HG02678 (cell line): Measurements from ENCODE around the gene S100A2.
"Not testable (repeated sequence)": the region's sequence is repeated elsewhere in the genome, so short reads cannot be mapped to it uniquely, and the experiment has no call there.

Experiments used
- ATAC-seq: cut with Tn5 transposase; IDR thresholded peaks from one replicate; pipeline ENCODE4 v1.9.1; 2021; ENCODE audit warnings: mild to moderate bottlenecking, moderate library complexity; ENCODE audit not compliant: unreplicated experiment

S100A2 gene

DNA sequence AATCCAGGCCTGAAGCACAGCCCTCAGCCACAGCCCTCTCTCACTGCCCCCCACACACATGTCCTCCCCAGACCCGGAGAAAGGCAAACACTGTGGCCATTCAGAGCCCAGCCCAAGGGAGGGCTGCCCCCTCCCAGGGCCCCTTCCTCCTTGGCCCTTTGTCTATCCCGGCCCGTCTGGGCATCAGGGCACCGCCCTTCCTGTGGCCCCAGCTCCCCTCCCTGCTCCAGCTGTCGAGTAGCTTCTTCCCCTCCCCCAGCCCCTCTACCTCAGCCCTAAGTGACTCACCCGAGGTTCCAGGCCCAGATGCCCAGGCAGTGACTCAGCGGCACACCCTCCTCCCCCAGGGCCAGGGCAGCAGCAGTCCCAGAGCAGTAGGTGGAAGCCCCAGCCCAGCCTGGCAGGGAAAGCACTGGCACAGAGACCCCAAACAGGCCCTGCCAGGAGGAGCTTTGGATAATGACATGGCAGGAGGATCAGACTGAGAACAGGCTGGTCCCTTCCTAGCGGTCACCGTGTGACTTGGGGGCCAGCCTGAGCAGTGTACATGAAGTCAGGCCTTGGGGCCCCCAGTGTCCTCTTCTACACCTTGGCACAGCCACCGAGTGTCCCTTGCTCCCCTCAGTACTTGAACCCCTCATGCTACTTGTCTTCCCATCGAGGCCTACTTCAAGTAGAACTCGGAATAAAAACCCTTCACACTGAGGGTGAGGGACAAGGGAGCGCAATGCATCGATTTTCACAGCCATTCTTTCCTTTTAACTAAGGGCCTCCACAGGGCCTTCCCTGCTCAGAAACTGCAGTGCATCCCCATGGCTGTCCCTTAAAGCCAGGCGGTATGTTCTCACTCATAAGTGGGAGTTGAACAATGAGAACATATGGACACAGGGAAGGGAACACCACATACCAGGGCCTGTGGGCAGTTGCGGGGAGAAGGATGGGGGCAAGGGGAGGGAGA, 1.0 kb upstream of the S100A2 start:
- peak; percentile 37 for ATAC-seq

DNA sequence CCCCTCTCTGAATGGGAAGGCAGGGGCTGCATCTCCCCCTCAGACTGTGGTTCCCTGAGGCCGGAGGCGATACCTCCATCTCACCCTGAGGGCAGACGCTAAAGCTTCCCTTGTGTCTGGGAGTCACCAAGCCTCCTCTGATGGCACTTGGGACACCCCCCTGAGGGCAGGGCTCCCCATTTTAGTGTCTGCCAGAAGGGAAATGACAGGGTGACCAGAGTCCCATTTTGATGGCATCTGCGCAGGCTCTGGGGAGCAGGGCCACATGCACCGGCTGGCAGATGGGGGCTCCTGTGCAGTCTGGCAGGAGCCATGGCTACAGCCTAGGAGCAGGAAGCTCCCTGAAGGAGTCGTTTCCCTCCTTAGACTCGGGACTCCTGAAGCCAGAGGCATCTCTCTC, 1.7 kb downstream of the S100A2 start:
- no peak for ATAC-seq

DNA sequence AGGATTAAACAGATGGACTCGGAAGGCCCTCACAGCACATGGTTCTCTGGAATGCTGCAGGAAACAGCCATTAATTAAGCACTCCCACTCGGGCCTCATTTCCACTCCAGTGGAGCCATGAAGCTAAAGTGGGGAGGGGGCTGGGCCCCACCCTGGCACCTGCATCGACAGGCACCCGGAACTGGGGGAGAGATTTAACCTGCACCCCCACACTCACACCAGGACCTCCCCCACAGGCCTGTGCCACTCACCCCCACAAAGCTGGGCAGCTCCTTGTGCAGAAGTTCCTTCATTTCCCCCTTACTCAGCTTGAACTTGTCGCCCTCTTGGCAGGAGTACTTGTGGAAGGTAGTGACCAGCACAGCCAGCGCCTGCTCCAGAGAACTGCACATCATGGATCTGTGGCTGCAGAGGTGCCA, 2.2 kb downstream of the S100A2 start:
- no peak for ATAC-seq

- ATAC-seq = not testable (repeated sequence)
These were observed 3.6 kb downstream of the S100A2 start for GRCh38 chr1:153562021-153562420.

GRCh38 chr1:153561466-153561985, 4.1 kb downstream of the S100A2 start:
- ATAC-seq = no peak

GRCh38 chr1:153560771-153561465, 4.7 kb downstream of the S100A2 start:
- ATAC-seq = no peak

DNA sequence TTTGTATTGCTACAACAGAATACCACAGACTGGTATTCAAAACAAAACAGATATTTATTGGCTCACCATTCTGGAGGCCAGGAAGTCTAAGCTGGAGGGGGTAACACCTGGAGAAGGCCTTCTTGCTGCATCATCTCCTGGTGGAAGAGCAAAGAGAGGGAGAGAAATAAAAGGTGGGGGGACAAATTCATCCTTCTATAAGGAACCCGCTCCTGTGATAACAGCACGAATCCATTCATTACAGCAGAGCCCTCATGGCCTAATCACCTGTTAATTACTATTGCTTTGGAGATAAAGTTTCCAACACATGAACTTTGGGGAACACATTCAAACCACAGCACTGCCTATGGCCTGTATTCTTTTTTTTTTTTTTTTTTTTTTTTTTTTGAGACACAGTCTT, 5.4 kb downstream of the S100A2 start:
- no peak for ATAC-seq

DNA sequence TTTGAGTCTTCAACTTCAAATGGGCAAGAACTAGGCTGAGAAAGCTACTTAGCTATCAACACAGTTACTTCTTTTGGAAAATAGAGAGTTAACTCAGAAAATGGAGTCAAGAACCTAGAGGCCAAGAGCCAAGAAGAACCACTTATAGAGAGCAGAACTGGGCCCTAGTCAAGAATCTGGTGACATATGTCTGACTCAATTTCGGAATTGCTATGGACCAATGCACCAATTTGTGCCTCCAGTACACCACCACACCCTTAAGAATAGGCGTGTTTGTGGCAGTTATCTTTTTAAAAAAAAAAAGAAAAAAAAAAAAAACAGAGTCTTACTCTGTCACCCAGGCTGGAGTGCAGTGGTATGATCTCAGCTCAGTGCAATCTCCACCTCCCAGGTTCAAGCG, 7.8 kb downstream of the S100A2 start:
- ATAC-seq = no peak

DNA sequence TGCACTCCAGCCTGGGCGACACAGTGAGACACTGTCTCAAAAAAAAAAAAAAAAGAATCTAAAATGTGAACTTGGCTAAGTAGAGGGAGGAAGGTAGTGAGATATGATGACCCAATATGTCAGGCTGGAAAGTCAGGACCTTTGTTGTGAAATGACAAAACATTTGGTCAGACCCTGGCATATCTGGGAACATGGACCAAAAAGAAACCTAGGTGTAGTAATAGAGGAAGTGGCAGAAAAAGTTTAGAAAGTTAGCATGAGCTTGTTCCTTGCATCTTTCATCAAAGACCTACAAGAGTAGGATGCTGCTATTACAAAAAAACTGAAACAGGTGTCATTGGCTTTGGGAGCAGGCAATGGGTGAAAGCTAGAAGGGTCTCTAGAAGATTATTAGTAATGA, 9.3 kb downstream of the S100A2 start:
- ATAC-seq = no peak

- no peak for ATAC-seq
These were observed 11.7 kb downstream of the S100A2 start for GRCh38 chr1:153553830-153554541.

DNA sequence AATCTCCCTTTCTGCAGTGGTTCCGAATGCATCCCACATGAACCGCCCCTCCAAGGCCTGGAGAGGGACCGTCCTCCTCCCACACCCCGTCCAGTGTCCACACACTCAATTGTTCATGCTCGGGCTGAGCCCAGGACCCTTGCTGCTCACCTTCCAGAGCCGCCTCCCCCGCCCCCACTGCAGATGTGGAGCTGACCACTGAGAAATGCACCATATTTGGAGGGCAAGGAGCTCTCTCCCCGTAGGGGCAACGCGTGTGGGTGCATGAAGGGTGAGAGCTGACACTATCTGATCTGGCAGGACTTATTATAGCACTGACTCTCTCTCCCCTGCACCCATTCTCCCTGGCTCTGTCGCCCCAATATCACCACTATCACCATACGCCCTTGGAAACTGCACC, 12.5 kb downstream of the S100A2 start:
- ATAC-seq = no peak

DNA sequence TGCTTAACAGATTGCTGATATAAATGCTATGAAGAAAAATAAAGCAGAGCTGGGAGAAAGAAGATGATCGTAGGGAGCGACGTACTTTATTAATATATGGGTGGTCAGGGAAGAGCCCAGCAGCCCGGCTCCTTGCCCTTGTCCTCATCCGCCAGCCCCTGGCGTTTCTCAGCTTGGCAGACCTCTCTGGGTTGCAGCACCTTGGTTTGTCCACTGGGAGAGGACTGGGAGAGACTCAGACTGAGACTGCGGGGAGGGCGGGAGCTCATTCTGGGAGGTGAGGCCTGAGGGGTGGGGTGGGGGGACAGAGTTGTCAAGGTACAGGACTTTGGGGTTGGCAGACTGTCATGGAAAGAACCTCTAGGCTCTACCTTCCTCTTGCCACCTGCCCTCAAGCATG, 13.3 kb downstream of the S100A2 start:
- ATAC-seq = no peak

- no peak for ATAC-seq
These were observed 14.7 kb downstream of the S100A2 start for GRCh38 chr1:153550827-153551500.

GRCh38 chr1:153550398-153550758, 15.3 kb downstream of the S100A2 start:
- ATAC-seq = no peak

GRCh38 chr1:153549741-153550397, 15.8 kb downstream of the S100A2 start:
- no peak for ATAC-seq

DNA sequence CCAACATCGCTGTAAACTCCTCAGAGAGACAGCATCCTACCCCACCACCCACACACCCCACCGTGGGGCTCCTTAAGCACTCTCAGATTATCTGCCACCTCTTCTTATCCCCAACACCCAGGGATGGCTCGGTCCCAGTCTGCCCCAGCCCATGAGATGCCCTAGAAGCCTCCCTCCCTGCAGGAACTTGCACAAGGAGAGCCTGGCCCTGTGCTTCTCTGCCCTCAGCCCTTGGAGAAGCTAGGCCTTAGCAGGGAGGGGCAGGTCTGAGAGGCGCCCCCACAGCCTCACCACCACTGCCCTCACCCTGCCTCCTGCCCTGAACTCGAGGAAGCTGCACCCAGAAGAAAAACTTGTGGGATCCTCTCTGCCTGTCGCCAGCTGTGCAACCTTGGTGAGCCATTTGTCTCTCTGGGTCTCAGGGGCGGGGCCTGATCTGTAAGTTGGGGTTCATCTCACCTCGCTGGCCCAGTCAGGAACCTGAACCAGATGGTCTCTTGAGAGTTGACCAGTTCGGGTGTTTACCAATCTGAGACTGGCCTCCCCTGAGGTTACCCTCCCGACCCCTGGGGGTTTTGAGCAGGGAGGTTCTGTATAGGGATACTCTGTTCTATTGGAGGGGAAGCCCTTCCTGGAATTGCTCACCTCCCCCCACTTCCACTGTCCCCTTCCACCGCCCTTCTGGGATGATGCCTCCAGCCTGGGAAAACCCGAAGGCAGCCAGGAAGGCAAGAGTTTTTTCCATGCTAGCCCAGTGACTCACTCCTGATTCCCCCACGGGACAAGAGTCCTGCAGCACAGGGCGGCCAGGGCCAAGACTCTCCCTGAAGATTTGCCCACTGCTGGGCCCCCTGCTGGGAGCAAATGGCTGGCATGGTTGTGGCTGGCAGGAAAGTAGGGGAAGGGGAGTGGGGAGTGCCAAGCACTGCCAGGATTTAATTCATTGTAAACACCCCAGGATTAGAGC, 16.6 kb downstream of the S100A2 start, which contains the start of gene S100A3:
Gene S100A3, minus strand, starts transcription at position 537 of the 967 bp plus-strand sequence. CDS start 773 bp downstream, outside the sequence.
- ATAC-seq = no peak

DNA sequence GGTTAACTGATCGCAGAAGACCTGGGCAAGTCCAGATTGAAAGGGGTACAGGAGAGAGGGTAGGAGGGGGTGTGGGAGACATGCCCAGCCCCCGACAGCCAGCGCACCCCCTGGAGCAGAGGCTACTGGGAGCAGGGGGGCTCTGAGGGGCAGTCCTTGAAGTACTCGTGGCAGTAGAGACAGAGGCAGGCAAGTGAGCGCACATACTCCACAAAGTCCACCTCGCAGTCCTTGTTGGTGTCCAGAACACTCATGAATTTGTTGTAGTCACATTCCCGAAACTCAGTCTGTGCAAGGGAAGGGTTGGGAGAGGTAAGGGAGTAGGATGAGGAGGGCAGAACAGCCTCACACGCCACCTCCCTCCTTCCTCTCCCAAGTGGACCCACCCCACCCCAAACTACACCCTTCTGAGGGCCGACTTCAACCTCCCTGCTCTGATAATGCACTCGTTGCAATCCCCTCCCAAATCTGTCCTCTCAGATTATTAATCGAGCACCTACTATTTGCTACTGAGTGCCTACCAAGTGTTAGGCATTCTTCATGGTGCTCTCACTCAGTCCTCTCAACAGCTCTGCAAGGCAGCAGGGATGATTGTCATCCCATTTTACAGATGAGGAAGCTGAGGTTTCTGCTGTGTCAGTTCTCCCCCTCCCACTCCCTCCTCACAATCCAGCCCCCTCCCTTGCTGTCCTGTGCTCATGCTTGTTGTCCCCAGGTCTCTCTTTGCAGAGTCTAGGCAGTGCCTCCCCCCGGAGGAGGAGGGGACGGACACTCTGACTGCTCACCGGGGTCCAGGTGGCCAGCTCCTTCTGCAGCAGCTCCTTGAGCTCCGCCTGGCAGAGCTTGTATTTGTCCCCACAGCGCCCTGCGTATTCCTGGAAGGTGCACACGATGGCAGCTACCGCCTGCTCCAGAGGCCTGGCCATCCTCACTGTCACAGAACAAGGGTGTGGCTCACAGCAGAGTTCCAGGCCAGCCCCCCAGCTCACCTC, 17.8 kb downstream of the S100A2 start:
- no peak for ATAC-seq
